Neuronal stem cell (in vitro differentiated cells): ENCODE data around the gene SELENOF. TPM values are rescaled to one million over a fixed set of nuclear protein-coding genes. Genes with fewer than 3 reads are reported as not detected.

Source experiments
- DNase-seq: peaks from one replicate; pipeline ENCODE4 v3.0.0-alpha.2; 2013; ENCODE audit warnings: low spot score
- H2AFZ ChIP-seq: one replicate; pipeline ENCODE4 v1.6.1; 2013; ENCODE audit warnings: mild to moderate bottlenecking, low read length, inconsistent platforms
- H2AK5ac ChIP-seq: 2 replicates; pipeline ENCODE4 v1.6.1; 2013; ENCODE audit warnings: low read depth, mild to moderate bottlenecking, inconsistent platforms, low read length, moderate library complexity, mixed read lengths
- H2BK120ac ChIP-seq: 2 replicates; pipeline ENCODE4 v1.6.1; 2013; ENCODE audit warnings: low read depth, mild to moderate bottlenecking, inconsistent platforms, low read length, moderate library complexity, mixed read lengths
- H2BK12ac ChIP-seq: one replicate; pipeline ENCODE4 v1.6.1; 2013; ENCODE audit warnings: low read length, inconsistent platforms
- H2BK15ac ChIP-seq: 2 replicates; pipeline ENCODE4 v1.6.1; 2013; ENCODE audit warnings: mild to moderate bottlenecking, low read length, inconsistent platforms, mixed read lengths
- H2BK5ac ChIP-seq: one replicate; pipeline ENCODE4 v1.6.1; 2013; ENCODE audit warnings: inconsistent platforms, mild to moderate bottlenecking, low read length, moderate library complexity
- H3K14ac ChIP-seq: one replicate; pipeline ENCODE4 v1.6.1; 2013; ENCODE audit warnings: low read length, inconsistent platforms
- H3K18ac ChIP-seq: 2 replicates; pipeline ENCODE4 v1.6.1; 2013; ENCODE audit warnings: low read length, inconsistent platforms
- H3K23ac ChIP-seq: 2 replicates; pipeline ENCODE4 v1.6.1; 2013; ENCODE audit warnings: low read depth, mild to moderate bottlenecking, mixed read lengths, low read length, inconsistent platforms; ENCODE audit not compliant: poor library complexity
- H3K27ac ChIP-seq: replicated peaks from 3 replicates; pipeline ENCODE4 v1.5.1; 2013; ENCODE audit warnings: low read length, inconsistent platforms
- H3K27me3 ChIP-seq, 3 experiments: 2 replicates each; pipeline ENCODE4 v1.6.1; 2013; ENCODE audit warnings: low read length in 3 of 3, mild to moderate bottlenecking in 2 of 3, inconsistent platforms in 1 of 3, low read depth in 1 of 3, mixed read lengths in 1 of 3, moderate library complexity in 1 of 3; ENCODE audit not compliant: control insufficient read depth in 3 of 3, insufficient read depth in 3 of 3
- H3K36me3 ChIP-seq, 2 donors: replicated peaks in 1 of 2; 2 replicates each; pipeline ENCODE4 v1.6.1; 2013; ENCODE audit warnings: low read length in 2 of 2; ENCODE audit not compliant: control insufficient read depth in 2 of 2, insufficient read depth in 2 of 2
- H3K4ac ChIP-seq: 2 replicates; pipeline ENCODE4 v1.6.1; 2013; ENCODE audit warnings: inconsistent platforms, mild to moderate bottlenecking, low read length, moderate library complexity
- H3K4me1 ChIP-seq, 2 donors: 1 replicate in 1 of 2; 2 replicates in 1 of 2; pipeline ENCODE4 v1.6.1; 2013; ENCODE audit warnings: low read length in 2 of 2, low read depth in 1 of 2; ENCODE audit not compliant: control insufficient read depth in 2 of 2, insufficient read depth in 1 of 2
- H3K4me2 ChIP-seq: one replicate; pipeline ENCODE4 v1.6.1; 2013; ENCODE audit warnings: mild to moderate bottlenecking, low read length, inconsistent platforms; ENCODE audit not compliant: insufficient read depth, poor library complexity, severe bottlenecking
- H3K4me3 ChIP-seq, 2 donors: 2 replicates each; pipeline ENCODE4 v1.5.1; 2013; ENCODE audit warnings: low read length in 2 of 2, mild to moderate bottlenecking in 2 of 2, inconsistent platforms in 1 of 2, moderate library complexity in 1 of 2
- H3K79me1 ChIP-seq: one replicate; pipeline ENCODE4 v1.6.1; 2013; ENCODE audit warnings: low read depth, mild to moderate bottlenecking, inconsistent platforms, low read length, moderate library complexity
- H3K9ac ChIP-seq: one replicate; pipeline ENCODE4 v1.6.1; 2013; ENCODE audit warnings: mild to moderate bottlenecking, low read depth, low read length, inconsistent platforms; ENCODE audit not compliant: poor library complexity
- H3K9me3 ChIP-seq, 2 donors: replicated peaks in 1 of 2; 2 replicates each; pipeline versions ENCODE3 to v1.6.1; 2013; ENCODE audit warnings: low read length in 2 of 2, mild to moderate bottlenecking in 2 of 2, inconsistent platforms in 1 of 2, low read depth in 1 of 2, mixed read lengths in 1 of 2, moderate library complexity in 1 of 2; ENCODE audit not compliant: control insufficient read depth in 2 of 2, insufficient read depth in 1 of 2
- H4K8ac ChIP-seq: one replicate; pipeline ENCODE4 v1.6.1; 2013; ENCODE audit warnings: low read depth, mild to moderate bottlenecking, inconsistent platforms, low read length, moderate library complexity
- H4K91ac ChIP-seq: one replicate; pipeline ENCODE4 v1.6.1; 2013; ENCODE audit warnings: low read length, low read depth, mild to moderate bottlenecking, inconsistent platforms; ENCODE audit not compliant: poor library complexity
- WGBS, 2 donors: extraction: QIAGEN DNeasy Blood & Tissue Kit; methylation state at CpG; one replicate each; pipeline ENCODE4 v1.1.7; 2013; ENCODE audit warnings: missing lambda C conversion rate in 2 of 2, mixed read lengths in 1 of 2; ENCODE audit not compliant: insufficient read length in 2 of 2, insufficient replicate concordance in 1 of 2; ENCODE audit errors: extremely low coverage in 2 of 2; 5-methylcytosine and 5-hydroxymethylcytosine counted together
- polyA plus RNA-seq, 2 experiments: library from polyadenylated mRNA; stranded (reverse); fragments of 200-250 nt; gene quantifications; one replicate each; pipeline ENCODE4 v1.2.3, GENCODE V29; 2013

SELENOF gene
- 111 TPM for polyA plus RNA-seq (2013, experiment 1 of 2)
- 112 TPM for polyA plus RNA-seq (2013, experiment 2 of 2)

DNA sequence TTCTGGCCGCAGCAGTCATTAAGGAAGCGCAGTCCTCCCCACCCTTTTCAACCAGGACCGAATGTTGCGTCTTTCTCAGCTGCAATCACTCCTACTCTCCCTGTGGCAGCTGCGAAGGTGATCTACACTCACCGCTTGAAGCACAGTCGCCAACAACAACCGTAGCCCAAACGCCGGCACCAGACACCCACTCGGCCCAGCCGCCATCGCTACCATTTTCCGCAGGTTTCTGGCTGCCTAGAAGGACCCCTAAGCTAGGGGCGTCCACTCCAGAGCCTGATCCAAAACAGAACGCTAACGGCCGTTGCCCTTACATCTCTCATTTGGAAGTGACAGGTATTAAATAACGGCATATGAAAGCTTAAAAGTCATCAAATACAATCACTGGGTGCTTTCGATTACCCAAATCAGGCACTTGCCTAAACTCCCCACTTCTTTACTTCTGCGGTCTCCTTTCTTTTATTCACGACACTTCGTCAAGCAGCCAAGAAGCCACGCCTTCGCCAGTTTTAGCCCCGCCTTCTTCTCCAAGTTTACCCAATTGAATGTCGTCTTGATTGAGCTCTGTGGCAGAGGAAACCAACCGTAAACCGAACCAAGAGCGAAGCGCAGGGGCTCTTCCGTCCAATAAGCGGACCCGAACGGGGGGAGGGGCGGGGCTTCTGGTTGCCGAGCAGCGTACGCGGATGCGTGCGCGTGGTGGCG, at the start of gene SELENOF:
Gene SELENOF, minus strand, starts transcription at position 231 of the 705 bp plus-strand sequence. Its CDS starts 15 bp downstream, at position 216.
- Histone ChIP-seq H3K4ac (no peak within 1 kb of the TSS), H3K36me3 (peaks cover 1 to 24% of the 10 kb centered on the region in 2 donors), H3K14ac (no peak within 1 kb of the TSS), H3K23ac (peak within 1 kb of the TSS; percentile 87), H3K18ac (peak within 1 kb of the TSS; percentile 91), H4K91ac (no peak within 1 kb of the TSS), H3K9me3 (no peaks in the 10 kb centered on the region), H2AK5ac (no peak within 1 kb of the TSS), H3K4me2 (peak within 1 kb of the TSS; percentile 59), H3K4me3 (peak within 1 kb of the TSS; percentile 78 to 97), H4K8ac (no peak within 1 kb of the TSS), H3K79me1 (peaks cover 2% of the 10 kb centered on the region), H2BK12ac (no peak within 1 kb of the TSS), H3K27ac (peak within 1 kb of the TSS; percentile 98), H2BK5ac (peak within 1 kb of the TSS; percentile 96), H3K4me1 (peaks cover 4 to 8% of the 10 kb centered on the region in 2 donors), H2BK120ac (peak within 1 kb of the TSS; percentile 38), H3K27me3 (no peaks in the 10 kb centered on the region), H2BK15ac (no peak within 1 kb of the TSS), H3K9ac (peak within 1 kb of the TSS; percentile 93), H2AFZ (peak within 1 kb of the TSS; percentile 88)
- peak; percentile 100 for DNase-seq
- no CpG with 5 or more reads among the region's 44 CpGs for WGBS, 2 donors

DNA sequence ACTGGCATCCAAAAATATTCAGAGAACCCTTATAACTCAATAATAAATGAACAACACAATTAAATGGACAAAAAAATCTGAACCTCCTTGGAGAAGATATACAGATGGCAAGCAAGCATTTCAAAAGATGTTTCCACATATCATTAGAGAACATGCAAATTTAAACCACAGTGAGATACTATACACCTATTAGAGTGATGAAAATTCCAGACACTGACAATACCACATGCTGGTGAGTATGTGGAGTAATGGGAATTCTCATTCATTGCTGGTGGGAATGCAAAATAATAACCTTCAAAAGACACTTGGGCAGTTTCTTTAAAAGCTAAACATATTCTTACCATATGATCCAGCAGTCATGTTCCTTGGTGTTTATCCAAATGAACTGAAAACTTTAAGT, 46.6 kb upstream of the SELENOF start:
- H3K79me1 ChIP-seq = peaks cover 2% of the 10 kb centered on the region
- H3K9ac ChIP-seq = no peak overlapping the region

DNA sequence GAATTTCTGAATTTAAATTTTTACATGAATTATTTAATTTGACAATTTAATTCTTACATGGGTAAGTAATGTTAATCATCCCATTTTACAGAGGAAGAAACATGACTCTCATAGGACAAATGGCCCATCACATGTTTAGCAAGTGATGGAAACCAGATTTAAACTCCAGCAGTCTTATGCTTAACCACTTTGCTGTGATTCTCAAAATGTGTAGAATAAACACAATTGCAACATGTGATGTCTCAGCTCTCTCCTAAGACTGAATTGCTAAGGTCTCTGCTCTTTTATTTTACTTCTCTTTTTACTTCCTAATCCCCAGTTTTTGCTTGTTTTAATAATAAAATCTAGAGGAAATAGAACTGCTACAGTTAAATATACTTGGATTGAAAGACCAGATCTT, 43.3 kb upstream of the SELENOF start:
- H2AK5ac ChIP-seq = no peak overlapping the region
- H4K8ac ChIP-seq = no peak overlapping the region
- no peak overlapping the region for H2BK12ac ChIP-seq
- H3K4me3 ChIP-seq = no peak overlapping the region
- no peak overlapping the region for H3K27ac ChIP-seq
- DNase-seq = no peak
- H2AFZ ChIP-seq = no peak overlapping the region
- H3K36me3 ChIP-seq = peaks cover 0 to 14% of the 10 kb centered on the region in 2 donors
- no peak overlapping the region for H2BK5ac ChIP-seq
- H3K79me1 ChIP-seq = no peaks in the 10 kb centered on the region
- no peak overlapping the region for H3K23ac ChIP-seq
- H4K91ac ChIP-seq = no peak overlapping the region
- no peak overlapping the region for H2BK15ac ChIP-seq
- H3K27me3 ChIP-seq = no peaks in the 10 kb centered on the region
- no peak overlapping the region for H3K14ac ChIP-seq
- H3K4me1 ChIP-seq = no peaks in the 10 kb centered on the region
- H3K4ac ChIP-seq = no peak overlapping the region
- no peak overlapping the region for H3K9ac ChIP-seq
- no peak overlapping the region for H3K18ac ChIP-seq
- H3K4me2 ChIP-seq = no peak overlapping the region
- H2BK120ac ChIP-seq = no peak overlapping the region
- H3K9me3 ChIP-seq = peaks cover 0 to 22% of the 10 kb centered on the region in 2 donors

More for the DNA sequence above, 46.6 kb upstream of the SELENOF start:
- H3K14ac ChIP-seq = no peak overlapping the region
- H4K91ac ChIP-seq = no peak overlapping the region
- no peak overlapping the region for H3K27ac ChIP-seq
- no peak overlapping the region for H4K8ac ChIP-seq
- no peaks in the 10 kb centered on the region for H3K4me1 ChIP-seq
- H3K4me3 ChIP-seq = no peak overlapping the region
- no peak overlapping the region for H2AFZ ChIP-seq
- H2BK12ac ChIP-seq = no peak overlapping the region
- peaks cover 0 to 14% of the 10 kb centered on the region in 2 donors for H3K36me3 ChIP-seq
- no peak for DNase-seq
- no peak overlapping the region for H3K4ac ChIP-seq
- no peak overlapping the region for H3K23ac ChIP-seq
- no peak overlapping the region for H2BK15ac ChIP-seq
- peaks cover 0 to 13% of the 10 kb centered on the region in 2 donors for H3K9me3 ChIP-seq
- no peak overlapping the region for H2BK5ac ChIP-seq
- no peak overlapping the region for H3K4me2 ChIP-seq
- no peaks in the 10 kb centered on the region for H3K27me3 ChIP-seq
- no peak overlapping the region for H2AK5ac ChIP-seq
- H2BK120ac ChIP-seq = no peak overlapping the region
- H3K18ac ChIP-seq = no peak overlapping the region

DNA sequence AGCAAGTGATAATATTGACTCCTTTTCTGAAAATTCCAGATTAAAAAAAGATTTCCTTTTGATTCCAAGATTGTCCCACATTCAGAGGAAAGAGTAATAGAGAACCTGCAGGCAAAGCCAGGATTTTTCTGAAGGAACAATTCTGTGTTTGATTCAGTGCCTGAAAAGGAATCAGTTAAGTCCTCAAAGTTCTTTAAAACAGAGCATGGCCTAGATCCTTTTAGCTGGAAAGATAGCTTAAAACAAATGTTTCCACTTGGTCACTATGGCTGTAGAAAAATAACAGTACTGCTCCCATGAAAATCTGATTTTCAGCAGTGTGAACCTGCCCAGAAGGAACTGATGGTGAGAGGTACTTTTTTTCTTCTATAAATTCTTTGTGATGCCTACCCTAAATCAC, 42.3 kb upstream of the SELENOF start:
- Histone ChIP-seq H4K8ac (no peak overlapping the region), H2BK12ac (no peak overlapping the region), H3K79me1 (no peaks in the 10 kb centered on the region), H3K23ac (no peak overlapping the region), H3K4me3 (no peak overlapping the region), H3K9me3 (peaks cover 0 to 22% of the 10 kb centered on the region in 2 donors), H2BK5ac (no peak overlapping the region), H3K36me3 (peaks cover 0 to 14% of the 10 kb centered on the region in 2 donors), H2BK15ac (no peak overlapping the region), H2BK120ac (no peak overlapping the region), H4K91ac (no peak overlapping the region), H3K4ac (no peak overlapping the region), H3K4me1 (peaks cover 0 to 8% of the 10 kb centered on the region in 2 donors), H2AFZ (no peak overlapping the region), H3K27ac (no peak overlapping the region), H3K18ac (no peak overlapping the region), H3K27me3 (no peaks in the 10 kb centered on the region), H3K9ac (no peak overlapping the region), H3K4me2 (no peak overlapping the region), H3K14ac (no peak overlapping the region), H2AK5ac (no peak overlapping the region)
- no peak for DNase-seq
